ENCODE data around the gene PLA2G4D. TPM values are rescaled to one million over a fixed set of nuclear protein-coding genes. Genes with fewer than 3 reads are reported as not detected.

Gene PLA2G4D
- total RNA-seq, 1 experiment from 2014 or later = 0.34 TPM

GRCh38 chr15:42087460-42087859 is 6.9 kb downstream of the PLA2G4D start:
- Histone ChIP-seq H3K36me3 (ENCODE audit: control insufficient read depth in 1 of 2, insufficient read depth in 2 of 2, low read length in 2 of 2) (no peaks in the 10 kb centered on the region), H3K27ac (ENCODE audit: low read depth, low read length) (no peak overlapping the region), H3K4me1 (ENCODE audit: control insufficient read depth in 1 of 2, insufficient read depth in 2 of 2, low read length in 2 of 2) (peaks cover 7 to 24% of the 10 kb centered on the region in 2 experiments), H3K9me2 (ENCODE audit: insufficient read depth) (no peaks in the 10 kb centered on the region), H3K9me3 (ENCODE audit: control insufficient read depth in 1 of 2, insufficient read depth in 1 of 2, low read depth in 1 of 2, low read length in 2 of 2) (no peaks in the 10 kb centered on the region), H3K9ac (ENCODE audit: low read length) (no peak overlapping the region), H3K79me2 (ENCODE audit: insufficient read depth, low read length) (no peaks in the 10 kb centered on the region), H2AFZ (ENCODE audit: low read depth, low read length, poor library complexity, severe bottlenecking) (no peak overlapping the region), H3K27me3 (ENCODE audit: insufficient read depth, low read length) (no peaks in the 10 kb centered on the region), H3K4me2 (ENCODE audit: low read length) (no peak overlapping the region), H4K20me1 (ENCODE audit: insufficient read depth) (no peaks in the 10 kb centered on the region), H3K4me3 (replicated peaks in 1 of 2; ENCODE audit: low read depth in 1 of 2, low read length in 2 of 2) (no peak overlapping the region)
- POLR2A ChIA-PET = no interaction called here
- BruUV-seq (replicated peaks) = no TSS peak
- CTCF ChIA-PET = no interaction called here
- TF ChIP-seq RAD21 (IDR thresholded peaks at IDR 0.05; ENCODE audit: low read depth) = no peak
- TF ChIP-seq FOSL1 (IDR thresholded peaks at IDR 0.05; ENCODE audit: low read depth) = no peak
- no peak for TF ChIP-seq CBX3 (IDR thresholded peaks at IDR 0.05; ENCODE audit: low read depth)
- TF ChIP-seq YY1 (IDR thresholded peaks at IDR 0.05; ENCODE audit: extremely low read depth, insufficient replicate concordance, low read depth, low read length) = no peak
- TF ChIP-seq POLR2AphosphoS5 (IDR thresholded peaks at IDR 0.05; ENCODE audit: low read depth, low read length) = no peak
- no peak for TF ChIP-seq ATF3 (IDR thresholded peaks at IDR 0.05)
- no peak for TF ChIP-seq TCF7L2 (IDR thresholded peaks at IDR 0.05; ENCODE audit: borderline replicate concordance, extremely low read depth, insufficient read depth, insufficient read length)
- TF ChIP-seq REST (IDR thresholded peaks at IDR 0.05; ENCODE audit: low read depth) = no peak
- no peak for TF ChIP-seq CEBPB (IDR thresholded peaks at IDR 0.05; ENCODE audit: low read depth)
- RAD21 ChIA-PET (ENCODE audit: low non-redundant PET in 1 of 2, low total read pairs in 2 of 2, uncharacterized antibody in 2 of 2, unreplicated experiment in 2 of 2) = no interaction called here
- ATAC-seq (no peak), DNase-seq (ENCODE audit: low read depth, low spot score) (no peak)
- intact Hi-C loops (cut with micrococcal nuclease) = no loop called here
